IMR-90 (cell line): Measurements from ENCODE around the gene TEX47. TPM values are rescaled to one million over a fixed set of nuclear protein-coding genes. Genes with fewer than 3 reads are reported as not detected.
A peak's percentile ranks its signal among the peaks of the same experiment; 100 is the strongest.

Experiments used
- ATAC-seq: fragments of 200-7000 bp; cut with Tn5 transposase; 2 replicates; pipeline ENCODE4 v1.9.1; 2020; ENCODE audit warnings: low read depth, mild to moderate bottlenecking, moderate library complexity
- BruUV-seq: library from RNA; stranded (reverse); fragments of 400-500 nt; replicated peaks from 2 replicates; lab custom pipeline; 2021; lab: Mats Ljungman, UMichigan
- CTCF ChIA-PET: fragments of 300-600 bp; formaldehyde crosslinking; extraction: SDS; loops from one replicate; lab custom pipeline; 2021; ENCODE audit warnings: antibody characterized with exemption; lab: Yijun Ruan, JAX
- POLR2A ChIA-PET: fragments of 300-600 bp; sonication (Branson Sonifier 250); formaldehyde crosslinking; loops from one replicate; lab custom pipeline; 2022; ENCODE audit warnings: antibody characterized with exemption; ENCODE audit not compliant: unreplicated experiment; lab: Charles Lee
- DNase-seq: peaks from one replicate; pipeline ENCODE4 v3.0.0; 2013
- H2AFZ ChIP-seq: replicated peaks from 2 replicates; pipeline ENCODE3; 2013; ENCODE audit warnings: low read length, mild to moderate bottlenecking; ENCODE audit not compliant: poor library complexity
- H2AK5ac ChIP-seq: 2 replicates; pipeline ENCODE4 v1.6.1; 2013; ENCODE audit warnings: low read depth, low read length, inconsistent platforms
- H2AK9ac ChIP-seq: replicated peaks from 2 replicates; pipeline ENCODE3; 2013; ENCODE audit warnings: mild to moderate bottlenecking, low read depth, low read length, moderate library complexity; ENCODE audit not compliant: poor library complexity
- H2BK120ac ChIP-seq: 2 replicates; pipeline ENCODE4 v1.6.1; 2013; ENCODE audit warnings: low read depth, low read length, inconsistent platforms
- H2BK15ac ChIP-seq: 3 replicates; pipeline ENCODE4 v1.6.1; 2013; ENCODE audit warnings: low read depth, low read length, inconsistent platforms
- H2BK20ac ChIP-seq: 2 replicates; pipeline ENCODE4 v1.6.1; 2013; ENCODE audit warnings: low read depth, mild to moderate bottlenecking, inconsistent platforms, low read length, moderate library complexity
- H2BK5ac ChIP-seq: 2 replicates; pipeline ENCODE4 v1.6.1; 2013; ENCODE audit warnings: mild to moderate bottlenecking, low read depth, low read length, inconsistent platforms; ENCODE audit not compliant: poor library complexity, severe bottlenecking
- H3K14ac ChIP-seq: replicated peaks from 2 replicates; pipeline ENCODE4 v1.6.1; 2013; ENCODE audit warnings: low read depth, low read length, inconsistent platforms
- H3K18ac ChIP-seq: 2 replicates; pipeline ENCODE4 v1.6.1; 2013; ENCODE audit warnings: low read depth, low read length, control low read depth
- H3K23ac ChIP-seq: 2 replicates; pipeline ENCODE4 v1.6.1; 2013; ENCODE audit warnings: low read depth, low read length, inconsistent platforms
- H3K27ac ChIP-seq: 2 replicates; pipeline ENCODE4 v1.5.1; 2013; ENCODE audit warnings: mild to moderate bottlenecking, control low read depth, low read length; ENCODE audit not compliant: insufficient read depth
- H3K27me3 ChIP-seq: 2 replicates; pipeline ENCODE4 v1.6.1; 2013; ENCODE audit warnings: low read length; ENCODE audit not compliant: control insufficient read depth, insufficient read depth
- H3K36me3 ChIP-seq: 2 replicates; pipeline ENCODE4 v1.6.1; 2013; ENCODE audit warnings: low read length, mixed read lengths; ENCODE audit not compliant: control insufficient read depth, insufficient read depth
- H3K4ac ChIP-seq: 2 replicates; pipeline ENCODE4 v1.6.1; 2013; ENCODE audit warnings: low read depth, low read length, inconsistent platforms
- H3K4me1 ChIP-seq: 2 replicates; pipeline ENCODE4 v1.6.1; 2013; ENCODE audit warnings: low read length, mixed read lengths; ENCODE audit not compliant: control insufficient read depth, insufficient read depth
- H3K4me2 ChIP-seq: 2 replicates; pipeline ENCODE4 v1.6.1; 2013; ENCODE audit warnings: low read depth, mild to moderate bottlenecking, control low read depth, low read length, moderate library complexity
- H3K4me3 ChIP-seq: 2 replicates; pipeline ENCODE4 v1.5.1; 2013; ENCODE audit warnings: low read depth, mild to moderate bottlenecking, control low read depth, low read length, moderate library complexity; ENCODE audit not compliant: insufficient read depth
- H3K56ac ChIP-seq: 2 replicates; pipeline ENCODE4 v1.6.1; 2013; ENCODE audit warnings: low read length, inconsistent platforms; ENCODE audit not compliant: insufficient read depth; ENCODE audit errors: extremely low read depth
- H3K79me1 ChIP-seq, 2 experiments: 2 replicates each; pipeline ENCODE4 v1.6.1; 2013; ENCODE audit warnings: low read length in 2 of 2, inconsistent platforms in 1 of 2, low read depth in 1 of 2
- H3K9ac ChIP-seq: 2 replicates; pipeline ENCODE4 v1.6.1; 2013; ENCODE audit warnings: low read depth, low read length, control low read depth
- H3K9me1 ChIP-seq: 2 replicates; pipeline ENCODE4 v1.6.1; 2013; ENCODE audit warnings: low read length, inconsistent platforms; ENCODE audit not compliant: insufficient read depth
- H3K9me3 ChIP-seq: 2 replicates; pipeline ENCODE4 v1.6.1; 2013; ENCODE audit warnings: low read length; ENCODE audit not compliant: control insufficient read depth, insufficient read depth
- H4K20me1 ChIP-seq: 2 replicates; pipeline ENCODE4 v1.6.1; 2013; ENCODE audit warnings: low read length, inconsistent platforms; ENCODE audit not compliant: insufficient read depth
- H4K5ac ChIP-seq: 2 replicates; pipeline ENCODE4 v1.6.1; 2013; ENCODE audit warnings: mild to moderate bottlenecking, low read depth, low read length, control low read depth
- H4K8ac ChIP-seq, 2 experiments: 2 replicates each; pipeline ENCODE4 v1.6.1; 2013; ENCODE audit warnings: low read depth in 2 of 2, low read length in 2 of 2, control low read depth in 1 of 2, inconsistent platforms in 1 of 2
- H4K91ac ChIP-seq: 2 replicates; pipeline ENCODE4 v1.6.1; 2013; ENCODE audit warnings: low read depth, low read length, inconsistent platforms; ENCODE audit not compliant: insufficient read depth
- CEBPB ChIP-seq: IDR thresholded peaks from 2 replicates; pipeline ENCODE4 v1.6.1; 2012; ENCODE audit warnings: low read depth, low read length, improper control_type of control experiment
- CHD1 ChIP-seq: IDR thresholded peaks from 2 replicates; pipeline ENCODE4 v1.6.1; 2012; ENCODE audit warnings: low read depth, low read length, improper control_type of control experiment
- FOS ChIP-seq: fragments of 150-350 bp; IDR thresholded peaks from 2 replicates; pipeline ENCODE4 v1.6.1; 2016; ENCODE audit warnings: low read depth, low read length
- MAFK ChIP-seq: IDR thresholded peaks from 2 replicates; pipeline ENCODE4 v1.6.1; 2012; ENCODE audit warnings: low read depth, low read length, improper control_type of control experiment
- MAZ ChIP-seq: IDR thresholded peaks from 2 replicates; pipeline ENCODE4 v1.6.1; 2012; ENCODE audit warnings: low read depth, mild to moderate bottlenecking, low read length, improper control_type of control experiment, moderate library complexity, borderline replicate concordance
- MXI1 ChIP-seq: IDR thresholded peaks from 2 replicates; pipeline ENCODE4 v1.6.1; 2012; ENCODE audit warnings: low read depth, mild to moderate bottlenecking, low read length, moderate library complexity, borderline replicate concordance
- NFE2L2 ChIP-seq: fragments of 150-350 bp; IDR thresholded peaks from 2 replicates; pipeline ENCODE4 v1.6.1; 2016; ENCODE audit warnings: low read depth, mild to moderate bottlenecking, low read length
- POLR2A ChIP-seq: IDR thresholded peaks from 2 replicates; pipeline ENCODE4 v1.6.1; 2012; ENCODE audit warnings: mild to moderate bottlenecking, low read depth, low read length
- RAD21 ChIP-seq: IDR thresholded peaks from 2 replicates; pipeline ENCODE4 v1.6.1; 2012; ENCODE audit warnings: low read length, improper control_type of control experiment
- RCOR1 ChIP-seq: IDR thresholded peaks from 2 replicates; pipeline ENCODE4 v1.6.1; 2012; ENCODE audit warnings: mild to moderate bottlenecking, low read length, improper control_type of control experiment; ENCODE audit not compliant: insufficient replicate concordance
- RFX5 ChIP-seq: IDR thresholded peaks from 2 replicates; pipeline ENCODE4 v1.8.0; 2012; ENCODE audit warnings: low read depth, mild to moderate bottlenecking, low read length, moderate library complexity
- SMC3 ChIP-seq: fragments of 150-350 bp; IDR thresholded peaks from 2 replicates; pipeline ENCODE4 v1.6.1; 2016; ENCODE audit warnings: low read depth, mild to moderate bottlenecking, antibody characterized with exemption, low read length, moderate library complexity
- WGBS, 2 experiments: methylation state at CpG; one replicate each; pipeline versions ENCODE4 v1.1.5 to v1.1.7; 2013; ENCODE audit warnings: missing lambda C conversion rate in 2 of 2; ENCODE audit not compliant: insufficient read length in 1 of 2; ENCODE audit errors: extremely low coverage in 2 of 2; 5-methylcytosine and 5-hydroxymethylcytosine counted together
- dilution Hi-C: fragments of 300-500 bp; cut with HindIII; formaldehyde crosslinking; loops from one replicate; pipeline ENCODE4 v1.14.3; 2018; ENCODE audit warnings: low sequenced_read_pairs; ENCODE audit not compliant: unreplicated experiment
- in situ Hi-C: fragments of 300-500 bp; cut with MboI; formaldehyde crosslinking; loops from 3 replicates; pipeline ENCODE4 v1.14.3; 2019; ENCODE audit warnings: low sequenced_read_pairs, inconsistent platforms, mixed read lengths
- intact Hi-C: fragments of 100-400 bp; cut with micrococcal nuclease; formaldehyde crosslinking; loops from 2 replicates; pipeline ENCODE4 v1.10.0; 2022
- polyA plus RNA-seq, 3 experiments: library from polyadenylated mRNA; depleted of rRNA; stranded (reverse); fragments of >200 nt; gene quantifications; 2 replicates each; pipeline ENCODE4 v1.2.3, GENCODE V29; 2012; ENCODE audit warnings: low replicate concordance in 1 of 3
- total RNA-seq: library from RNA; depleted of rRNA; stranded (reverse); fragments of >200 nt; gene quantifications from 2 replicates; pipeline ENCODE4 v1.2.3, GENCODE V29; 2012
- TF ChIP-seq, protein P1 (sequence below): fragments of 150-350 bp; IDR thresholded peaks from 2 replicates; pipeline ENCODE4 v1.6.1; 2016; ENCODE audit warnings: low read depth, mild to moderate bottlenecking, low read length, moderate library complexity, borderline replicate concordance
- TF ChIP-seq, protein P2 (sequence below): fragments of 150-350 bp; IDR thresholded peaks from 2 replicates; pipeline ENCODE4 v1.6.1; 2017; ENCODE audit warnings: mild to moderate bottlenecking, antibody characterized with exemption, low read length, low read depth
- TF ChIP-seq, protein P3 (sequence below): conservative IDR thresholded peaks from 2 replicates; pipeline ENCODE4 v1.5.1; 2012; ENCODE audit warnings: mild to moderate bottlenecking, low read depth, low read length, improper control_type of control experiment

The TEX47 gene
- total and polyA plus RNA-seq, 2 of the 4 experiments (the other 2 are of a cell fraction), result not detected

DNA sequence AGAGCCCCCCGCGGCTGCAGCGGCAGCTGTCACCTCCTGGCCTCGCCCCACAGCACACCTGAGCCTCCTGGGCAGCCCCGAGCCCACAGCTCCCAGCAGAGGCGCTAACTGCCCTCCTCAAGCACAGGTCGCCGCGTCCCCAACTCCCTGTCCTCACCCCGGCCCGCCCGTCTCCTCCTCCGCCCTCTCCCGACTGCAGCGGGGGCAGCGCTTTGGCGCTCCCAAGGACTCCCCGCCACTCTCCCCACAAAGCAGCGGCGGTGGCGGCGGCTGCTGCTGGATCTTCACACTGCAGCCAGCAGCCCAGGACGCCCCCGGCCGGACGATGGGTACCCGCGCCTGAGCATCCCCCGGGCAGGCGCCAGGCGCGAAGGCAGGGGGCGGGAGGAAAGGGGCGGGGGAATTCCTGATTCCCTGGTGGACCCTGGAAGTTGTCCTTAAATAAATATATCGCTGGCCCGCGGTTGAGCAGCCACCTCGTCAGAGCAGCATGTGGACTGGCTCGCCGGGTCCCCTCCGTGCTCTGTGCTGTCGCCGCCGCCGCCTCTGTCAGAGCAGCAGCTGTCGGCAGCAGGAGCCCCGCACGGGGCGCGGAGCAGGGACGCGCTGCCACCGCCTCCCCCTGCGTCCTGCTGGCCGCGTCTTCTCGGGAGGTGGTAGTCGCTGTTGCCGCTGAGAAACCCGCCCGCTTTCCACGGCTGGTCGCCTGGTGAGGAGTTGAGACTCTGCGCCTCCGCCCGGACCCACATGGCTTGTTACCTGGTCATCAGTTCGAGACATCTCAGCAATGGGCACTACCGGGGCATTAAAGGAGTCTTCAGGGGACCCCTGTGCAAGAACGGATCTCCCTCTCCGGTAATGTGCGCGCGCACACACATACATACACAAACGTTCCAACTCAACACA, 36.1 kb downstream of the TEX47 start, which contains the start of gene ZNF804B:
Gene ZNF804B (plus strand): TSS at position 471 of the 906 bp plus-strand sequence. CDS start 277 bp downstream, at position 748.
- H3K79me1 ChIP-seq, result no peaks in the 10 kb centered on the region
- H3K18ac ChIP-seq, result no peak within 1 kb of the TSS
- H3K4ac ChIP-seq, result no peak within 1 kb of the TSS
- no peak within 1 kb of the TSS for H3K14ac ChIP-seq
- ATAC-seq (no peak), DNase-seq (no peak)
- no peaks in the 10 kb centered on the region for H3K9me1 ChIP-seq
- no peak within 1 kb of the TSS for H2AFZ ChIP-seq
- 0% methylated on average over 8 of the region's 74 CpGs; no CpG with 5 or more reads in 1 of the 2 experiments for WGBS, 2 experiments
- no peak within 1 kb of the TSS for H2BK15ac ChIP-seq
- no peak within 1 kb of the TSS for H4K8ac ChIP-seq
- no peak within 1 kb of the TSS for H4K5ac ChIP-seq
- ChIA-PET CTCF (no interaction called here), POLR2A (no interaction called here)
- no peak within 1 kb of the TSS for H4K91ac ChIP-seq
- no peak within 1 kb of the TSS for H2BK5ac ChIP-seq
- dilution Hi-C loops (no loop called here), in situ Hi-C loops (no loop called here), intact Hi-C loops (no loop called here)
- H3K27me3 ChIP-seq, result no peaks in the 10 kb centered on the region; the same call in 1 of the 2 replicates
- no peak within 1 kb of the TSS for H3K23ac ChIP-seq
- no TSS peak for BruUV-seq
- no peaks in the 10 kb centered on the region for H4K20me1 ChIP-seq
- H2BK120ac ChIP-seq, result no peak within 1 kb of the TSS
- no peak within 1 kb of the TSS for H3K27ac ChIP-seq
- H3K9ac ChIP-seq, result no peak within 1 kb of the TSS
- H2AK9ac ChIP-seq, result peak within 1 kb of the TSS; percentile 24
- no peak within 1 kb of the TSS; the same call in 1 of the 2 replicates for H3K4me2 ChIP-seq
- no peaks in the 10 kb centered on the region for H3K9me3 ChIP-seq
- no peak within 1 kb of the TSS for H3K56ac ChIP-seq
- H2AK5ac ChIP-seq, result no peak within 1 kb of the TSS
- no peaks in the 10 kb centered on the region for H3K4me1 ChIP-seq
- H3K4me3 ChIP-seq, result no peak within 1 kb of the TSS
- H2BK20ac ChIP-seq, result no peak within 1 kb of the TSS
- no peaks in the 10 kb centered on the region for H3K36me3 ChIP-seq
- TF ChIP-seq SMC3, result no peak
- no peak for TF ChIP-seq RFX5
- no peak for TF ChIP-seq CEBPB
- no peak for TF ChIP-seq NFE2L2
- no peak for TF ChIP-seq RAD21
- TF ChIP-seq, protein P1, sequence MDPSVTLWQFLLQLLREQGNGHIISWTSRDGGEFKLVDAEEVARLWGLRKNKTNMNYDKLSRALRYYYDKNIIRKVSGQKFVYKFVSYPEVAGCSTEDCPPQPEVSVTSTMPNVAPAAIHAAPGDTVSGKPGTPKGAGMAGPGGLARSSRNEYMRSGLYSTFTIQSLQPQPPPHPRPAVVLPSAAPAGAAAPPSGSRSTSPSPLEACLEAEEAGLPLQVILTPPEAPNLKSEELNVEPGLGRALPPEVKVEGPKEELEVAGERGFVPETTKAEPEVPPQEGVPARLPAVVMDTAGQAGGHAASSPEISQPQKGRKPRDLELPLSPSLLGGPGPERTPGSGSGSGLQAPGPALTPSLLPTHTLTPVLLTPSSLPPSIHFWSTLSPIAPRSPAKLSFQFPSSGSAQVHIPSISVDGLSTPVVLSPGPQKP, result no peak
- TF ChIP-seq POLR2A, result no peak
- TF ChIP-seq MAFK, result no peak
- no peak for TF ChIP-seq FOS
- no peak for TF ChIP-seq RCOR1
- no peak for TF ChIP-seq MAZ
- TF ChIP-seq, protein P2, sequence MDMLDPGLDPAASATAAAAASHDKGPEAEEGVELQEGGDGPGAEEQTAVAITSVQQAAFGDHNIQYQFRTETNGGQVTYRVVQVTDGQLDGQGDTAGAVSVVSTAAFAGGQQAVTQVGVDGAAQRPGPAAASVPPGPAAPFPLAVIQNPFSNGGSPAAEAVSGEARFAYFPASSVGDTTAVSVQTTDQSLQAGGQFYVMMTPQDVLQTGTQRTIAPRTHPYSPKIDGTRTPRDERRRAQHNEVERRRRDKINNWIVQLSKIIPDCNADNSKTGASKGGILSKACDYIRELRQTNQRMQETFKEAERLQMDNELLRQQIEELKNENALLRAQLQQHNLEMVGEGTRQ, result no peak
- TF ChIP-seq, protein P3, sequence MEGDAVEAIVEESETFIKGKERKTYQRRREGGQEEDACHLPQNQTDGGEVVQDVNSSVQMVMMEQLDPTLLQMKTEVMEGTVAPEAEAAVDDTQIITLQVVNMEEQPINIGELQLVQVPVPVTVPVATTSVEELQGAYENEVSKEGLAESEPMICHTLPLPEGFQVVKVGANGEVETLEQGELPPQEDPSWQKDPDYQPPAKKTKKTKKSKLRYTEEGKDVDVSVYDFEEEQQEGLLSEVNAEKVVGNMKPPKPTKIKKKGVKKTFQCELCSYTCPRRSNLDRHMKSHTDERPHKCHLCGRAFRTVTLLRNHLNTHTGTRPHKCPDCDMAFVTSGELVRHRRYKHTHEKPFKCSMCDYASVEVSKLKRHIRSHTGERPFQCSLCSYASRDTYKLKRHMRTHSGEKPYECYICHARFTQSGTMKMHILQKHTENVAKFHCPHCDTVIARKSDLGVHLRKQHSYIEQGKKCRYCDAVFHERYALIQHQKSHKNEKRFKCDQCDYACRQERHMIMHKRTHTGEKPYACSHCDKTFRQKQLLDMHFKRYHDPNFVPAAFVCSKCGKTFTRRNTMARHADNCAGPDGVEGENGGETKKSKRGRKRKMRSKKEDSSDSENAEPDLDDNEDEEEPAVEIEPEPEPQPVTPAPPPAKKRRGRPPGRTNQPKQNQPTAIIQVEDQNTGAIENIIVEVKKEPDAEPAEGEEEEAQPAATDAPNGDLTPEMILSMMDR, result no peak
- TF ChIP-seq CHD1, result no peak
- no peak for TF ChIP-seq MXI1
